Parathyroid adenoma (tissue), 2 donors: ENCODE results near the gene GPATCH1.

ENCODE experiments used
- H2AFZ ChIP-seq: fragments of 300-600 bp; sonication (generic); one replicate; pipeline ENCODE4 v1.7.0; 2017; ENCODE audit warnings: antibody characterized with exemption, mild to moderate bottlenecking
- H3K27ac ChIP-seq: fragments of 300-600 bp; sonication (generic); one replicate; pipeline ENCODE4 v1.7.0; 2017
- H3K27me3 ChIP-seq: fragments of 300-600 bp; sonication (generic); one replicate; pipeline ENCODE4 v1.7.0; 2017; ENCODE audit warnings: low read length; ENCODE audit not compliant: control insufficient read depth, insufficient read depth
- H3K36me3 ChIP-seq: fragments of 300-600 bp; sonication (generic); one replicate; pipeline ENCODE4 v1.7.0; 2017; ENCODE audit warnings: low read length; ENCODE audit not compliant: control insufficient read depth, insufficient read depth
- H3K4me1 ChIP-seq: fragments of 300-600 bp; sonication (generic); one replicate; pipeline ENCODE4 v1.7.0; 2017; ENCODE audit warnings: control low read depth
- H3K4me2 ChIP-seq: fragments of 300-600 bp; sonication (generic); one replicate; pipeline ENCODE4 v1.7.0; 2017; ENCODE audit warnings: low read length
- H3K4me3 ChIP-seq: fragments of 300-600 bp; sonication (generic); one replicate; pipeline ENCODE4 v1.7.0; 2017; ENCODE audit warnings: low read depth, low read length
- H3K79me2 ChIP-seq: fragments of 300-600 bp; sonication (generic); one replicate; pipeline ENCODE4 v1.7.0; 2017; ENCODE audit warnings: control low read depth
- H3K9ac ChIP-seq: fragments of 300-600 bp; sonication (generic); one replicate; pipeline ENCODE4 v1.7.0; 2017; ENCODE audit warnings: mild to moderate bottlenecking
- H3K9me3 ChIP-seq: fragments of 300-600 bp; sonication (generic); one replicate; pipeline ENCODE4 v1.7.0; 2017; ENCODE audit warnings: low read length; ENCODE audit not compliant: control insufficient read depth
- CTCF ChIP-seq: fragments of 300-600 bp; sonication (generic); IDR thresholded peaks from one replicate; pipeline ENCODE4 v1.7.0; 2017; ENCODE audit warnings: antibody characterized with exemption, mild to moderate bottlenecking
- donor health status: primary hyperparathyroidism.

The GPATCH1 gene

DNA sequence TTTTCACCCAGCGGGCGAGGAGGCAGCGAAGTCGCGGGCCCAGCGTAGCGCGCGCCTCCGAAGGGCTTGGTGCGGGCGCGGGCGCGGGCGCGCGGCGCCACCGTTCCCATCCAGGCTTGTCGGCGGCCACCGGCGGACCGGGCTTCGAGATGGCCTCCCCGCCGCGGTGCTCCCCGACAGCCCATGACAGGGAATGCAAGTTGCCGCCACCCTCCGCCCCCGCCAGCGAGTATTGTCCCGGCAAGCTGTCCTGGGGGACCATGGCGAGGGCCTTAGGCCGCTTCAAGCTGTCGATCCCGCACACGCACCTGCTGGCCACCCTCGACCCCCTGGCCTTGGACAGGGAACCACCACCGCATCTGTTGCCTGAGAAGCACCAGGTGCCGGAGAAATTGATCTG lies 51.0 kb downstream of the GPATCH1 start, which contains the start of gene WDR88:
Gene WDR88, plus strand, starts transcription at position 94 of the 400 bp plus-strand sequence. Its CDS starts 56 bp downstream, at position 150.
- Histone ChIP-seq H3K9ac (no peak within 1 kb of the TSS), H2AFZ (no peak within 1 kb of the TSS), H3K4me1 (peaks cover 6% of the 10 kb centered on the region), H3K36me3 (no peaks in the 10 kb centered on the region), H3K4me2 (no peak within 1 kb of the TSS), H3K79me2 (no peaks in the 10 kb centered on the region), H3K27me3 (no peaks in the 10 kb centered on the region), H3K27ac (no peak within 1 kb of the TSS), H3K9me3 (no peaks in the 10 kb centered on the region), H3K4me3 (no peak within 1 kb of the TSS)
- no peak for TF ChIP-seq CTCF

DNA sequence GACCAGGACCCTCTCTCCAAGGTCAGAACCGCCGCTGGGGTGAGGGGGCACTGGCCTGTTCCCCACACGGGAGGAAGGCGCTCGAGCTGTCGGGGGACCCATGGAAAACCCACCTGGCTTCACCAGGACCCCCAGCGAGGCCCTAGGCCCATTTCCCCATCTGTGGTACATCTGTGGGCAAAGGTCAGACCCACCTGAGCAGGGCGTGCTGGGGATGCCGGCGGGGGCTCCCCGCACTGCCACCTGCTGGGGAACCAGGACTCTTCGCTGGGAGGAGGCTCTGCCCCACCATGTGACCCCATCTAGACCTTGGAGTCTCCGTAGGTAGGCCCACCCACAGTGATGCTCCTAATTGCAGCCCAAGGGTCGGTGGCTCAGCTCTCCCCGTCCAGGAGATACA lies 51.4 kb downstream of the GPATCH1 start:
- Histone ChIP-seq H3K36me3 (no peaks in the 10 kb centered on the region), H3K4me1 (peaks cover 6% of the 10 kb centered on the region), H2AFZ (no peak overlapping the region), H3K9ac (no peak overlapping the region), H3K79me2 (no peaks in the 10 kb centered on the region), H3K4me2 (no peak overlapping the region), H3K9me3 (no peaks in the 10 kb centered on the region), H3K4me3 (no peak overlapping the region), H3K27me3 (no peaks in the 10 kb centered on the region), H3K27ac (no peak overlapping the region)
- TF ChIP-seq CTCF = no peak

DNA sequence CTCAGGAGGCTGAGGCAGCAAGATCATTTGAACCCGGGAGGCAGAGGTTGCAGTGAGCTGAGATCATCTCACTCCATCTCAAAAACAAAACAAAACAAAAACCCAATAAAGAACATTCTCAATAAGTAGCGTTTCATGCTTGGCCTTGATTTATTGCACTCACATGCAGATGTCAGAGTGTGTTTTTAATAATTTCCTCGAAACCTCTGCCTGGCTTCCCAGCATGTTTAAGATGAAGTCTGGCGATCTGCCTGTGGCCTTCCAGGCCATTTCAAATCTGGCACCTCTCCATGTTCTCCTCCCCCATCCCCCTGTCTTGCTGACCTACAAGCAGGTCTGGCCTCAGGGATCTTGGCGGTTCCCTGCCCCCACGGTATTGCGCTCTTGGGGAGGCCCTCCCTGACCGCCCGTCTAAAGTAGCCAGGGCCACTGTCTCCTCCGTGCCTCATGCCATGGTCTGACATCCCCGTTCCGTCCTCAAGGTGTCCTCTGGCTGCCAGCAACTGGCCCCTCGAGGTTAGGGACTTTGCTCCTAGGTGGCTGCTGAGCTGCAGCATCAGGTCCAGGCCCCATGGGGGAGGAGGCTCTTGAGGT lies 52.6 kb downstream of the GPATCH1 start:
- H3K9ac ChIP-seq = no peak overlapping the region
- no peaks in the 10 kb centered on the region for H3K79me2 ChIP-seq
- no peak for TF ChIP-seq CTCF

DNA sequence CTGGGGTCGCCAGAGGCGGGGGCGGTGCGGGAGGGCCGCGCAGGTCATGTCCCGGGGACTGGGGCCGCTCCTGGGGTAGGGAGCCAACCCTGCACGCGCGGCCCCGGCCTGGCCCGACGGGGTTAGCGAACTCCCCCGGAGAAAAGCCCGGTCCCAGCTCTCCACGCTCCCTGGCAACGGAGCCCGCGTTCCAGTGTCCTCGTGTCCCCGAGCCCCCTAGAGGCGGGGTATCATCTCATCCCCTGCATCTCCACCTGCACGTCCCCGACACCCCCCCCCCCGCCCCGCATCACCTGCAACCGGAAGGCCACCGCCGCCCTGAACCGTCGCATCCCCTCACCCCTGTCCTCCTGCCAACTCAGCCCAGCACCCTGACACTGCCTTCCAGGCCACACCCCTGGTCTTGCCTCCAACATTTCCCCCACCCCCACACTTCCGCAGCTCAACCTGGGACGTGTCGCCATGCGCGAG lies 53.6 kb downstream of the GPATCH1 start:
- Histone ChIP-seq H3K4me3 (no peak overlapping the region), H3K36me3 (no peaks in the 10 kb centered on the region), H3K4me2 (no peak overlapping the region), H3K27me3 (no peaks in the 10 kb centered on the region), H3K79me2 (no peaks in the 10 kb centered on the region), H3K4me1 (peaks cover 6% of the 10 kb centered on the region), H3K27ac (no peak overlapping the region), H2AFZ (no peak overlapping the region), H3K9me3 (no peaks in the 10 kb centered on the region), H3K9ac (no peak overlapping the region)
- no peak for TF ChIP-seq CTCF

More for the DNA sequence above, 52.6 kb downstream of the GPATCH1 start:
- Histone ChIP-seq H3K27ac (no peak overlapping the region), H3K4me2 (no peak overlapping the region), H3K27me3 (no peaks in the 10 kb centered on the region), H3K4me1 (peaks cover 6% of the 10 kb centered on the region), H2AFZ (peak overlapping the region; percentile 36), H3K4me3 (no peak overlapping the region), H3K36me3 (no peaks in the 10 kb centered on the region), H3K9me3 (no peaks in the 10 kb centered on the region)

- Histone ChIP-seq H2AFZ (no peak overlapping the region), H3K27ac (no peak overlapping the region), H3K79me2 (no peaks in the 10 kb centered on the region), H3K4me2 (no peak overlapping the region), H3K4me1 (no peaks in the 10 kb centered on the region), H3K4me3 (no peak overlapping the region), H3K9me3 (no peaks in the 10 kb centered on the region), H3K27me3 (no peaks in the 10 kb centered on the region), H3K36me3 (no peaks in the 10 kb centered on the region), H3K9ac (no peak overlapping the region)
- TF ChIP-seq CTCF = no peak
These were observed 58.2 kb downstream of the GPATCH1 start for GRCh38 chr19:33139165-33139564.
